Measurements from ENCODE around the gene LRMDA.

DNA sequence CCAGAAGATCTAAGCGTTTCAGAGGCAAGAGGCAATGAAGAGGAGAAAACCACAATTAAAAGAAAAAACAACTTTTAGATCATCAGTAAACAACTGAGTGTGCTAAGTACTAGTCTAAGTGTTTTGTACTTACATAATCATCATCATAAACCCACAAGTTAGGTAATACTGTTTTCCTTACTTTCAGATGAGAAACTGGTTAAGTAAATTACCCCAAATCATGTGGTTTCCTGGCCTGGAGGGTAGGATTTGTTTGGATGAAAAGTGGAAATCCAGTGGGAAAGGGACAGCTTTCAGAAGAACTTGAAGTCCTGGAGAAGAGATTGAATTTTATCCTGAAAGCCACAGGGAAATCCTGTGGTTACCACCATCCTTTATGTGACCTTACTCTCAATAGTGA, 463.3 kb downstream of the LRMDA start:
- TF ChIP-seq, protein P1, sequence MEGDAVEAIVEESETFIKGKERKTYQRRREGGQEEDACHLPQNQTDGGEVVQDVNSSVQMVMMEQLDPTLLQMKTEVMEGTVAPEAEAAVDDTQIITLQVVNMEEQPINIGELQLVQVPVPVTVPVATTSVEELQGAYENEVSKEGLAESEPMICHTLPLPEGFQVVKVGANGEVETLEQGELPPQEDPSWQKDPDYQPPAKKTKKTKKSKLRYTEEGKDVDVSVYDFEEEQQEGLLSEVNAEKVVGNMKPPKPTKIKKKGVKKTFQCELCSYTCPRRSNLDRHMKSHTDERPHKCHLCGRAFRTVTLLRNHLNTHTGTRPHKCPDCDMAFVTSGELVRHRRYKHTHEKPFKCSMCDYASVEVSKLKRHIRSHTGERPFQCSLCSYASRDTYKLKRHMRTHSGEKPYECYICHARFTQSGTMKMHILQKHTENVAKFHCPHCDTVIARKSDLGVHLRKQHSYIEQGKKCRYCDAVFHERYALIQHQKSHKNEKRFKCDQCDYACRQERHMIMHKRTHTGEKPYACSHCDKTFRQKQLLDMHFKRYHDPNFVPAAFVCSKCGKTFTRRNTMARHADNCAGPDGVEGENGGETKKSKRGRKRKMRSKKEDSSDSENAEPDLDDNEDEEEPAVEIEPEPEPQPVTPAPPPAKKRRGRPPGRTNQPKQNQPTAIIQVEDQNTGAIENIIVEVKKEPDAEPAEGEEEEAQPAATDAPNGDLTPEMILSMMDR (IDR thresholded peaks at IDR 0.05) = no peak
- TF ChIP-seq POLR2AphosphoS5 (IDR thresholded peaks at IDR 0.05) = no peak
